NOMO-1 (cell line): Measurements from ENCODE around the gene CRIP3.

Source experiments
- DNase-seq, 2 experiments: peaks; one replicate each; lab custom pipeline; 2025; ENCODE audit not compliant: unreplicated experiment in 2 of 2; lab: John Stamatoyannopoulos, UW

Gene CRIP3

DNA sequence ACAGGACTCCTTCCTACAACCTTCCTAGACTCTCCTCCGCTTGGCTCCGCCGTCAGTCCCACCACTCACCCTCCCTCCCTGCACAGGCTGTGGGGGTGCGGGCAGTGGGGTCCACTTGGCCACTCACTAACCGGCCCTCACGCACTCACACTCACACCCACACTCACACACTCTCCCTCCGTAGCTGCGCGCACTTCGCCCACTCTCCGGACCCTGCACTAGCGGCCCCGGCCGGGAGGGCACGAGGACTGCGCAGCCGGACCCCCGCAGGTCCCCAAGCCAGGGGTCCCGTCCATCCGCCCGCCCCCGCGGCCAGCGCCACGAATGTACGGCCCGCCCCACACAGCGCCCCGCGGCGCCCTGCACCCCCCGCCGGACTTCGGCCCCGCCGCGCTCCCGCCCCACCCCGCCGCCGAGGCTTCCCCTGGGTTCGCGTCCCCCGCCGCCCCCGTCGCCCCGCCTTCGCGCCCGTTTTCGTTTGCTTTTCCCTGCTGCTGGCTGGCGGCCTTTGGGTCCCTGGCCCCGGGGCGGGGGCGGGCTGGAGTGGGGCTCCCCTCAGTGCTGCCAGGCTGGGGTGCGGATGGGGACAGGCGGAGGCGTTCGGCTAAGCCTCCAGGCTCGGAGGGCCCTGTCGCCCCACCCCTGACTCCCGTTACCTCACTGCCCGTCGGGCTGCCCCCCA lies 33.6 kb downstream of the CRIP3 start:
- DNase-seq = no peak

DNA sequence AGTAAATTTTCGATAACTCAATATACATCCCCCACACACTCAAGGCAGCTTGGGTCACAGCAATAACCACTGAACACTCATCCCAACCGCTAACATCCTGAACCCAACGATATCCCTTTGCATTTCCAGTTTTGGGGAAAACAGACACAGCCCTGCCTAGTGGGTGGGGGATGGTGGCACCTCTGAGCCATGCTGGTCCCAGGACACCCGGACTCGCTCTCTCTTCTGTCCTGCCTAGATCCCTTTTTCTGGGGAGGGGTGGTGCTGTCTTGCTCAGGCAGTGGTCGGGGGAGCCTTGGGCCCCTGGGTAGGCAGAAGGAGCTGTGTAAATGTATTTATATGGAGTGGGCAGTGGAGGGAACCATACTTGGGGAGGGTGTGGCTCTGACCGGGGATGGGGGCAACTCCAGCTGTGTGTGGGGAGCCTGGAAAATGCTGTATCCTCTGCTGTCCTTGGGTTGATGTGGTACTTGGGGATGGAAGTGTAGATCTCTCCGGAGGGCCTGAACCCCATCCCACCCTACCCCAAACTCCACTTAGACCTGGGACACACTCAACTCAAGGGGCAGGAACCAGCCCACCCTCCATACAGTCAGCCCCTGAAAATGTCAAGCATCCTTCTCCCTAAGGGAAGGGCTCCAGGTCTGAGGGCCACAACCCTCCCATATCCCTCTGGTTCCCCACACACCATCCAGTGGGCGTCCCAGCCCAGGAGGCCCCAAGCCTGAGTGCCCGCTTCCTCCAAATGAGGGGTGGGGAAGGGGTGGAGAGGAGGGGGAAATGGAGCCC lies 34.3 kb downstream of the CRIP3 start:
- no peak for DNase-seq

DNA sequence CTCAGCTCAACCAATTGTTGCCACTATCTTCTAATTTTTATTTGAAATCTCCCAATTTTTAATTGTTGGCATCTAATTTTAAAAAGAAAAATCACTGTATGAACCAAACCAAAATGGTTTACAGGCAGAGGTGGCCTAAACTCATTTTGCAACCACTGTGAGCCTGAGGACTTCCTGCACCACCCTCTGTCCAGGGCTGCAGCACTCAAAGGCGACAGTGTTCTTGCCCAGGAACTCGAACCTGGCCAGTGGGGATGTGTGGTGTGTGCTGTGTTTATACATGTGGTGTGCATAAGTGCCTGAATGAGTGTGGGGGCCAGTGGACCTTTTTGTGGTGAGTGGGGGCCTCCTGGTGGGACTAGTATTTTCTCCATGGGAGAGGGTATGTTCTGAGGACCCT lies 34.9 kb downstream of the CRIP3 start:
- DNase-seq = no peak

DNA sequence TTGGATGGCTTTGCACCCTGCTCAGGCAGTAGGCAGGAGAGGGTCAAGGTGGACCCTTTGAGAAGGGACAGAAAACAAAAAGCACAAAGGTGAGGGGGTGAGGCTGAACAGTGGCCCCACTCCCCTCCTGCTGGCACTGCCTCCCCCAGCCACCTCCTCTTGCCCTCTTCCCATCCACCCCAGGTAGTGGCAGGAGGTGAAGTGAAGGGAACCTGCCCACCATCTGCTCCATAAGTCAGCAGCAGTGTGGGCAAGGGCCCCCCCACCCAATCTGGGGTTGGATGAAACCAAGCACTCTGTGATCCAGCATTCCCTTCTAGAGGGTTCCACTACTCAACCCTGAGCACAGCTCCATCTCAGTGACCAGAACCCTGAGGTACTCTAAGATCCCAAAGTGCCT lies 36.7 kb downstream of the CRIP3 start:
- DNase-seq = no peak

DNA sequence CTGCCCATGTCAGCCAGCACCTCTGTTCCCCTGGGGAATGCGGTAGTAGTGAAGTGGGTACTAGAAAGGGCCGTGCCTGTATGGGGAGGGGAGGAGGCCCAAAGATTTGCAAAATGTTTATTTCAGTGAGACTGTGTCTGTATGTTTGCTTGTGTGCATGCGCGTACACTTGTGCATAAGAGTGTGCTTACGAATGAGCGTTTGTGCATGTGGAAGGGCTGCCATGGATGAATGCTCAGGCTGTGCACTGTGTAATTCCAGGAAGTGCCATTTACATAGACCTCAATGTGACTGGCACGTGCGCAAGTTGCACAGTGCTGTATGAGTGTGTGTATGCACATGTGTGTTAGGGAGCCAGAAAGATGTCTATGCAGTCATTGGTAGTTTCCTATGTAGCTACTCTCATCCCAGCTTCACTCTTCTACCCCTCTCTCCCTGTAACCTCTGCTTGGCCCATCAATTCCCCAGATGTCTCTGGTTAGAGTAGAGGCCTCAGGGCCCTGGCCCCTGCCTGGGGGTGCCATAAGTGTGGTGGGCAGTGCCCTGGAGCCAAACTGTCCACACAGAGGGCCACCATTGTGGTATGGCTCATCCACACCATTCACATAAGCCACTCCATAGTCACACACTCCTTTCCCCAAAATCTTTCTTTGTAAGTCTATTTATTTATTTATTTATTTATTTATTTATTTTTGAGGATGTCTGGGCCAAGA lies 37.4 kb downstream of the CRIP3 start:
- DNase-seq = no peak

DNA sequence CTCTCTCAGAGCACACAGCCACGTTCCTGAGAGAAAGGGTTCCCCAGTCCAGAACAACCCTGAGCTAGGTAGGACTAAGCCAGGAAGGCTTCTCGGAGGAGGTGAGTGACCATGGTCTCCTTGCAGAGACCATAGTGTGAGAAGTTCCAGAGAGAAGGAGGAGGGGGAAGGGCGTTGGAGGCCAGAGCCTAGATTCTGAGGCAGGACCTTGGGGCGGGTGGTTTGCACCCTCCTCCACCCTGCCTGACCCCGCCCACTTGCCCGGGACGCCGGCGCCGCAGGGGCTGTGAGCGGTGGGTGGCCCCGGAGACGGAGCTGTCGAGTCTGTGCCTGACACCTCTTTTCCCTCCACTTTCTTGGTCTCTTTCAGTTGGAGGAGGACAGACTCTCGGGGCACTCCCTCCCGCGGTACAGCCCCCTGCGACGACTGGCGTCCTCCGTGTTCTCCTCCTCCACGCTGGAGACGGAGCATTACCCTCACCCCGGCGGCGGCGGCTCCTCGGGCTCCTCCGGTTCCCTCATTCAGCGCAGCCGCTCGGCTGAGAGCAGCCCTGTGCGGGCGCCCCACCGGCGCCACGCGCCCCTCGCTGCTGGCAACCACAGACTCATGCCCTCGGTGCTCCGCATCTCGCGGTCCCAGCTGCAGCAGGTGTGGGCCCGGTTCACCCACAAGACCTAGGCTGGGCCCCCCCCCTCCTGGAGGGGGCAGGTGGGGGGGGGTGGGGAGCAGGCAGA lies 39.2 kb downstream of the CRIP3 start:
- DNase-seq = peak; percentile 24 to 31

DNA sequence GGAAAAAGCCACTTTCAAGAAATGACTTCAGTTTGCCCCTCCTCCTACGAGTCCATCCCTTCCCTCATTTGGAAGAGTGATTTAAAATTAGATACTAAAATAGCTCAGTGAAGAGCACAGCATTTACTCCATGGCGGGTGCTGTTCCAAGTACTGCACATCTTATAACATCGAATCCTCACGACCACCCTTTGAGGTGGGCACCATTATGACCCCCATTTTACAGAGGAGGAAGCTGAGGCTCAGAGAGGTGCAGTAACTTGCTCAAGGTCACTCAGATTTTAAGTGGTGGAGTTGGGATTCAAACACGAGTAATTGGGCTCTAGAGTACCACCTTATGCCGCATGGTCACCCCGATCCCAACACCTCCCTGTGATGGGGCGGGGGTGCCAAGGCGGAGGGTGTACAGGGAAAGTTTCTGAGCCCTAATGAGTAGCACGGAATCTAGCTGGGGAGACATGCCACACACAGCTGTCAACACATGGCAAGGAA lies 39.8 kb downstream of the CRIP3 start:
- DNase-seq = no peak

DNA sequence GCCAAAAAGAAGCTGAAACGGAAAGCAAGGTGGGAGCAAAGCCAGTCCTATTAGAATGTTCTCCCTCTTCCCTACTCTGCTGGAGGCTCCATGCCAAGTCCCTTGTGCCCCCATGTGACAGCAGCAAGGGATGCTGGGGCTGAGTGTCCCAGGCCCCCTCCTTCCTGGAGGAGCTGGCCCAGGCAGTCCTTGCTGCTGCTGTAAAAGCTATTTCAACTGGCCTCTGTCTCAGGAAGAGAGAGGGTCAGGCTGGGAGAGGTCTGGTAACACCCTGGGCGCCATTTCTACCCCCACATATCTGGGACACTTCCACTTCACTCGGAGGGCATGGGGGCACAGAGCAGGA lies 40.3 kb downstream of the CRIP3 start:
- DNase-seq = no peak

DNA sequence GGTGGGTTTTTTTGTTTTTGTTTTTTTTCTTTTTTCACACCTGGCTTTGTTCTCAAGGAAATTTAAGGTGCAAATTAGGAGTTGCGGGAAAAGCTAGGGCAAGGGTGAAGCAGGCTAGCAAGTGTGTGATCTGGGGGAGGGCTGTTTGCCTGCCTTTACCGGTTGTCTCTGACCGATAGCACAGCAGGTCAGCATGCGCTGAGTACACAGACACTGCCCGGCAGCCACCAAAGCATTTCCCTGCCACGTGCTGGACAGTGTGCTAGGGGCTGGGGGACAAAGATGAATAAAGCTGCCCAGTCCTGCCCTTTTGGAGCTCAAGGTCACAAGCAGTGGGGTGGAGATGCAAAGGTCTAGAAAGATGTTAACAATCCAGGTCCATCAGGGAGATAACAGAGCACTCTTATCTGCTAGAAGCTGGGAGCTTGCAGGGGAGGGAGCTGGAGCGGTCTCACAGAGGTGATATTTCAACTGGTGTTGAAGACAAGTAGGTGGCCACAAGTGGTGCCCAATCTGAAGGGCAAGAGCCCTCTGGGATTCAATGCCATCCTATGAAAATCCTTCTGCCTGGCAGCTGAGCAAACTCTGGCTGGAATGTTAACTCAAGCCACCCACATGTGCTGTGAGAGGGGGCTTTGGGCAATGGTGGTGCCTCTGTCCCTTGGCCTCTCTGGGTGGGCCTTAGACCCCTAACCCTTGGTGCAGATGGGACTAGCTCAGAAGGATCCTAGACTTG lies 40.8 kb downstream of the CRIP3 start:
- DNase-seq = no peak

DNA sequence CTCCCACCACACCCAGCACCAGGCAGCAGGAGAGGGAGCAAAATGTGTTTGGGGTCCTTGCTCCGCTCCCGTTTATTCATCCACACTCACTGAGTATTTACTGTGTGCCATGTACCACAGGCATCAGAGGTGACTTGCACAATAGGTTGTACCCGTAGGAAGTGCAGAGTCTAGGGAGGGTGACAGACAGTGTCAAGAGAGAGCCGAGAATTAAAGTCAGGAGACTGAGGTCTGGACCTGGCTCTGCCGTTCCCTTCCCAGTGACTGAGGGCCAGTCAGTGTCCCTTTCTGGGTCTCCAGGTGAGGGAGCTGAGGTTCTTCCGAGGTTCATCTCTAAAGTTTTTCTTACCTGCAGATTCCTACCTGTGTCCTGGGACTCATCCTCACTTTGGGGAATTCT lies 43.1 kb downstream of the CRIP3 start:
- DNase-seq = no peak

DNA sequence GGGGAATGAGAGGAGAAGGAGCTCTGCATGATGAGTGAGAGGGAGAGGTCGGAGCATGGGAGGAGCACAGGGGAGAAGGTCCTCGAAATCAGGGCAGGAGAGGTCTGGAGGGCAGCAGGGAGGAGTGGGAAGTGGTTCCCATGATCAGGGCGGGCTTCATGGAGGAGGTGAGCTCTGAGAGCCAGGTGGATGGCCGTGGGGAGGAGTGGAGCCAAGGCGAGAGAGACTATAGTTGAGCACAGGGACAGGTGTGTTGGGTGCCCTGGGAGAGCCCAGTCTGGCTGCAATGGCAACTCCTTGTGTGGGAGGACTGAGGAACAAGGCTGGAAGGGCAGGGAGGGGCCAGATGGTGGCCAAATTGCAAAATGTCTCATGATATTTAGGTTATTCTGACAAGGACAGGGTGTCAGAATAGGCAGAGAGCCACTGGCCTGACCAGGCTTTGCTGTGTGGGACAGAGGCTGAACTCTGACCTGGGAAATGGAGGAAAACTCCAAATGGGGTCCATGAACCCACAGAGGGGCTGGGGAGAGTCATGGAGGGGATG lies 44.0 kb downstream of the CRIP3 start:
- DNase-seq = no peak

DNA sequence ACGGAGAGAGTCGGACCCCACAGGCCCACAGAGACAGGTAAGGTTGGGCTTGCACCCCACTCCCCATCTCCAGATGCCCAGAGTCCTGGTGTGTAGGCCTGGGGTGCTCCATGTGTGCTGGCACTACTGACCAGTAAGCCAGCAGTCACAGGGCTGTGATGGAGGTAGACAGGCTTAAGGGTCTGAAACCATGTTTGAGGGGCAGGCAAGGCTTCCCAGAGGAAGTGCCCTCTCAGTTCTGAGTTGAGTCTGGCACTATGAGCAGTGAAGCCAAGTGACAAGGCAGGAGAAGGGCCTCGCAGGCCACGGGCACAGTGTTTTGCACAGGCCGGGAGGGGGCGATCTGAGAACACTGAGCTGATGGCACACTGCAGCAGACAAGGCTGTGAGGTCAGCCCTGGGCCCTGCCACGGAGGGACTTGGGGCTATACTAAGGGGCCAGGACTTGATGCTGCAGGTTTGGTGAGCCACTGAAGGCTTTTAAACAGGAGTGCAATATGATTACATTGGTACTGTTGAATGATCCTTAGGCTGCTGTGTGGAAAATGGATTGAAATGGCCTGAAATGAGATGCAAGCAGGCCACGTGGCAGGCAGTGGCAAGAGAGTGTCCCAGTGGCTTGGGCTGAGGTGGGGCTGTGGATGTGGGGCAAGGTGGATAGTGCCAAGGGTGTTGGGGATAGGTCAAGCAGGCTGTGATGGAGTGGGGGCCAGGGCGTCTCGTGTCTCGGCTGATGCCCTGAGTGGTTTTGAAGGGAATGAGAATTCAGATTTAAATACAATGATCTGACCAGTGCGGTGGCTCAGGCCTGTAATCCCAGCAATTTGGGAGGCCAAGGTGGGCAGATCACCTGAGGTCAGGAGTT lies 45.1 kb downstream of the CRIP3 start:
- DNase-seq = peak; percentile 68 to 71

DNA sequence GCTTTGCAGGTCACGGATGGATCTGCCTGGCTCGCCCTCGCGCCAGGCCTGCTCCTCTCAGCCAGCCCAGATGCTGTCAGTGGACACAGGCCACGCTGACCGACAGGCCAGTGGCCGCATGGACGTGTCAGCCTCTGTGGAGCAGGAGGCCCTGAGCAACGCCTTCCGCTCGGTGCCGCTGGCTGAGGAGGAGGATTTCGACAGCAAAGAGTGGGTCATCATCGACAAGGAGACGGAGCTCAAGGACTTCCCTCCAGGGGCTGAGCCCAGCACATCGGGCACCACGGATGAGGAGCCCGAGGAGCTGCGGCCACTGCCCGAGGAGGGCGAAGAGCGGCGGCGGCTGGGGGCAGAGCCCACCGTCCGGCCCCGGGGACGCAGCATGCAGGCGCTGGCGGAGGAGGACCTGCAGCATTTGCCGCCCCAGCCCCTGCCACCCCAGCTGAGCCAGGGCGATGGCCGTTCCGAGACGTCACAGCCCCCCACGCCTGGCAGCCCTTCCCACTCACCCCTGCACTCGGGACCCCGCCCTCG lies 45.8 kb downstream of the CRIP3 start:
- no peak for DNase-seq

DNA sequence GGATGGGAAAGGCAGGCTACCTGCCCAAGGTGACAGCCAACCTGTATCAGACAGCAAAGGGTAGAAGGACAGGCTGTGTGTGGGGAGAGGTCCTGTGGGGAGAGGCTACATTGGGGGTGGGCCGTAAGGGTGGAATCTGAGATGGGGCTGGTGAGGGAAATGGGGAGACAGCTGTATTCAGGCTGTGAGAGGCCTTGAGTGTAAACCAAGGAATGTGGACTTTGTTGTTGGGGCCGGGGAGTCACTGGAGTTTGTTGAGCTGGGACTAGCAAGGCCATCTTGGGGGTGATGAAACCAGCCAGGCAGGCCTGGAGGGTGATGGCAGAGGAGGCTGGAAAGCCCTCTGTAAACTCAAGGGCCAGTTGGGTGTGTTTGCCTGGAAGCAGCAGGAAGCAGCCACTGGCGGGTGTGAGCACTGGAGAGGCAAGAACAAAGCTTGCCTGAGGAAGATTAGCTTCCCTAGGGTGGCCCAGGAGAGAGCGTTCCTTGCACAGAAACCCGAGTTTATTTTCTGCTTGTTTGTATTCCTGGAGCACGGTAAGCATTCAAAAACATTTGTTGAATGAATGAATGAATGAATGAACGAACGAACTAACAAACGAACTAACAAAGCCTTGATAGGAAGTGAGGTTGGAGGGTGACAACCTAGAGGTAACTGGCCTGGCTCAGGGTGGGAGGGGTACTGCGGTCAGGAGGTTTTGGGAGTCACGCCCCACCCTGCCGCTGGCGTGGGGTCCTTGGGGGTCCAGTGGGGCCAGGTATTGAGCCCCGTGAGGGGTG lies 46.4 kb downstream of the CRIP3 start:
- no peak for DNase-seq

DNA sequence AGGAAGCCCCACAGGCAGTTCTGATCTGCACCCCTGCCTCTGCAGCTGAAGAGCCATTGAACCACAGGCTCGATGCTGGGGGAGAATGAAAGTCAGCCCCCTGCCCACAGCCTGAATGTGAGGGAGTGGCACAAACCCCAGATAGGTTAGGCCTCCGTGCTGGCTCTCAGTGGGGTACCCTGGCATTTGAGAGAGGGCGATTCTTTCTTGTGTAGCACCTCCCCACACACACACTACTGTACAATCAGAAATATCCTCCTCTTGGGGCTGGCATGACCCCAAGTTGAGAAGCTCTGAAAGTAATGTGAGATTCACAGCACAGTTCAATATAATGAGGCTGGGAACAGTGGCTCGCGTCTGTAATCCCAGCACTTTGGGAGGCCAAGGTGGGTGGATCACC lies 47.4 kb downstream of the CRIP3 start:
- no peak for DNase-seq

DNA sequence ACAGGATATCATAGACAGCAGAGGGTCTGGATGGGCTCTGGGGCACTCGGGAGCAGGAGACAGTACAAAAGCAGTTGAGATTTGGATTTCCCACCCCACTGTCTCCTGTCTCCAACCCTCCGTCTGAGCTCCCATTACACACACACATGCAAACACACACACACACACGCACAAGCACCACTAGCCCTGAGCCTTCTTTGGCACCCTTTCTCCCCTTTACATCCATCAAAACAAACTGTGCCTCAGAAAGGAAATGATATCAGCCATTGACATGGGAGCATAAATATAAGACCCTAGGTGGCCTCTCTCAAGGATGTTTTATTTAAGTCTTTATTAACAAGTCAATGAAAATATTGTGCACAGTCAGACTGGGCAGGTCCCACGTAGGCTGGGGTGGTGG lies 47.8 kb downstream of the CRIP3 start:
- no peak for DNase-seq

DNA sequence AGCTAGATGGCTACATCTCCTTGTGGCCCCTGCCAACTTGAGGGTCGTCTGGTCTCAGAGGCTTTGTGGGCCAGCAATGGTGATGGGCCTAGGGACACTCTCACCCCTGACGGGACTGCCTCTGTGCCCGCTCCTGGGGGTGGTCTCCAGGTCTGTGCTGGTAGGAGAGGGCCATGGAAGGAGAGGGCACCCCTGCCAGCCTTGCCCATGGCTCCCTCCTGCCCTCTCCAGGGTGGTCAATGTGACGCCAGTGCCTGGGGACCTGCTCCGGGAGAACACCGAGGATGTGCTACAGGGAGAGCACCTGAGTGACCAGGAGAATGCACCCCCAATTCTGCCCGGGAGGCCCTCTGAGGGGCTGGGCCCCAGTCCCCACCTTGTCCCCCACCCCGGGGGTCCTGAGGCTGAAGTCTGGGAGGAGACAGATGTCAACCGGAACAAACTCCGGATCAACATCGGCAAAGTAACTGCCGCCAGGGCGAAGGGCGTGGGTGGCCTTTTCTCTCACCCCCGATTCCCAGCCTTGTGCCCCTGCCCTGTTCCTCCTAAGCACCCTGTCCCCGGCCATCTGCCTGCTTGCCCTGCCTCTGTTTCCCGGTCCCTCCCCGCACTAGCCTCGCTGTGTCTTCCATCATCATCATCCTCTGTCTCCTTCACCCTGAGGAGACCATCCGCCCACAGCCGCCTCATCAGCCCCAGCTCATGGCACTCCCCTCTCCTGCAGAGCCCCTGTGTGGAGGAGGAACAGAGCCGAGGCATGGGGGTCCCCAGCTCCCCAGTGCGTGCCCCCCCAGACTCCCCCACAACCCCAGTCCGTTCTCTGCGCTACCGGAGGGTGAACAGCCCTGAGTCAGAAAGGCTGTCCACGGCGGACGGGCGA lies 49.6 kb downstream of the CRIP3 start:
- DNase-seq = no peak
